ENCODE data around the gene HMGN4. TPM values are rescaled to one million over a fixed set of nuclear protein-coding genes. Genes with fewer than 3 reads are reported as not detected.
A peak's percentile ranks its signal among the peaks of the same experiment; 100 is the strongest.

Gene HMGN4
- total and polyA plus RNA-seq, 9 of the 15 experiments (the other 6 are each of a cell fraction or from before 2014, with no cell fraction given) = 35.4 to 134 (median 94.1) TPM

DNA sequence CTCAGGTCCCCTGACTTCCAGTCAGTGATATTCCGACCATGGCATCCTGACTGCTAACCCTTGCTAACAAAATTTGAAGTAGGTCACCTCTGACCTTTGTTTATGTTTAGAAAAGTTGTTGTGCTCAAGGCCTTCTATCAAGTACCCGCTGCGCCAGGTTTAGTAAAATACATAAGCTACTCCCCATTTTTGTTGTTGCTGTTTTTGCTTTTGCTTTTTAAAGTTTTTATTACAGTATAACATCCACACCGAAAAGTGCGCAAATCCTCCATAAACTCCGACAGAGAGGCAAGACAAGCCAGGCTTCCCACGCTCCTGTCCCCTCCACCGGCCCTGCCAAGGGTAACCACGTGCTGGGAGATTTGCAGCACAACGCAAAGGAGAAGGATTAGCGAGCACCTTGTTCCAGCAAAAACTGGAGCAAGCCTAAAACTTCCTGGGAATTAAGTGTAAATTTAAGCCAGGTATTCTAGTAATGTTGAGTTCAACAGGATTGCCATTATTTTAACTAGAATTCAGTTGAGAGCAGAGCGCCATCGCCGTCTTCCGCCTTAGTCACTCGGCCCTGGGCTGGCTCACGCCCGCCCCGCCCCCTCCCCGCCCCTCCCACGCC, 17.8 kb upstream of the HMGN4 start (continued):
- TF ChIP-seq ZNF609 (CRISPR knock-in tag; IDR thresholded peaks at IDR 0.05; ENCODE audit: borderline replicate concordance) (no peak), BMI1 (IDR thresholded peaks at IDR 0.05; ENCODE audit: low read length) (no peak), DACH1 (IDR thresholded peaks at IDR 0.05; ENCODE audit: partially characterized antibody) (no peak), ZNF212 (CRISPR knock-in tag; IDR thresholded peaks at IDR 0.05) (peak; percentile 63; the same call in 1 of the 2 replicates), KDM2B (CRISPR knock-in tag; IDR thresholded peaks at IDR 0.05) (peak; percentile 91; the same call in 1 of the 2 replicates), TGIF2 (CRISPR knock-in tag; IDR thresholded peaks at IDR 0.05) (no peak), KDM4B (IDR thresholded peaks at IDR 0.05; ENCODE audit: borderline replicate concordance in 2 of 2, low read depth in 1 of 2) (no peak), PBX2 (CRISPR knock-in tag; IDR thresholded peaks at IDR 0.05; ENCODE audit: low read depth) (no peak), PBX2 (tag; conservative IDR thresholded peaks at IDR 0.05; ENCODE audit: low read depth) (peak; percentile 47), STAT5B (CRISPR knock-in tag; IDR thresholded peaks at IDR 0.05) (no peak), ZBED1 (IDR thresholded peaks at IDR 0.05) (no peak), ZNF696 (CRISPR knock-in tag; conservative IDR thresholded peaks at IDR 0.05) (0 out of 2 replicates have a peak, but pooled peaks have one; percentile 46), JUND (IDR thresholded peaks at IDR 0.05; ENCODE audit: borderline replicate concordance, low read depth, low read length) (peak; percentile 9; the same call in 1 of the 2 replicates), JUND (tag; IDR thresholded peaks at IDR 0.05; ENCODE audit: borderline replicate concordance, low read depth, low read length) (peak; percentile 52; the same call in 2 of the 3 replicates)
- TF ChIP-seq, protein P1, sequence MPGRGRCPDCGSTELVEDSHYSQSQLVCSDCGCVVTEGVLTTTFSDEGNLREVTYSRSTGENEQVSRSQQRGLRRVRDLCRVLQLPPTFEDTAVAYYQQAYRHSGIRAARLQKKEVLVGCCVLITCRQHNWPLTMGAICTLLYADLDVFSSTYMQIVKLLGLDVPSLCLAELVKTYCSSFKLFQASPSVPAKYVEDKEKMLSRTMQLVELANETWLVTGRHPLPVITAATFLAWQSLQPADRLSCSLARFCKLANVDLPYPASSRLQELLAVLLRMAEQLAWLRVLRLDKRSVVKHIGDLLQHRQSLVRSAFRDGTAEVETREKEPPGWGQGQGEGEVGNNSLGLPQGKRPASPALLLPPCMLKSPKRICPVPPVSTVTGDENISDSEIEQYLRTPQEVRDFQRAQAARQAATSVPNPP (IDR thresholded peaks at IDR 0.05; ENCODE audit: borderline replicate concordance, insufficient read depth, insufficient read length) = no peak

All from K562 (cell line).